NCI-H1092 (cell line): ENCODE data around the gene CXXC5.

Source experiments
- DNase-seq: peaks from one replicate; lab custom pipeline; 2025; lab: John Stamatoyannopoulos, UW

Gene CXXC5

DNA sequence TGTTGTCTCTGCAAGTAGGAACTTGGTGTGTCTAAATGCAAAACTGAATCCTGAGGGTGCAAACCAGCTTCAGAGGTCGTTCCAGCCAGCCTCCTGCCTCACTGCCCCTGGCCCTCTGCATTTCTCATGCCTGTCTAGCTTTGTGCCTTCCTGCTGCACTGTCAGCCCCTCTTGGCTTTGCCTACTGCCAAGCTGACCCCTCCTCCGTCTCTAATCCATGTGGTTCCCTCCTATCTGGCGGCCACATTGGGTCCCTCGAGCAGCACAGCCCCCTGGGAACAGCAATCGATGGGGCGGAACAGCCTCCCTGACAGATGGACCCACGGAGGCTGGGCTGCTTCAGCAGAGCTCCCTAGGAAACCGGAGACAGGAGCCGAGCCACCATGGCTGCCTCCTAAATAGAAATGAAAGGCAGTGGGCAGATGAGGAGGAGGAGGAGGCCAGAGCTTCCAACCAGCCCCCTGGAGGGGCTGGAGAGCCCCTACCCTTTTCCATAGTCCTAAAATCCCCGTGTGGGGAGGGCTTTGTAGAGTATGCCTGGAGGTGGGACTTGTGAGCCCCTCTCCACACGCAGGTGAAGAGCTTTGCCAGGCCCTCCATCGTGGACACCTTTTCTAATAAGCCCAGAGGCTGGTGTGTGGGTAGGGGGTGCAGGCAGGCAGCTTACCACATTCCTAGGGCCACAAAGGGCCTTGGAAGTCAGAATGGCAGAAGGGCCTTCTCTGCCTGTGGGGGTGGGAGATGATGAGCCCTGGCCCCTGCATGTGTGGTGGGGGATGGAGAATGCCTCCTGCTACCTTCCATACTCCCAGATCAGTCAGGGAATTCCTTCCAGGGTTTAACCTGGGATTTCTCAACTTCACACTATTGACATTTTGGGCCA, 9.2 kb upstream of the CXXC5 start:
- DNase-seq = no peak

DNA sequence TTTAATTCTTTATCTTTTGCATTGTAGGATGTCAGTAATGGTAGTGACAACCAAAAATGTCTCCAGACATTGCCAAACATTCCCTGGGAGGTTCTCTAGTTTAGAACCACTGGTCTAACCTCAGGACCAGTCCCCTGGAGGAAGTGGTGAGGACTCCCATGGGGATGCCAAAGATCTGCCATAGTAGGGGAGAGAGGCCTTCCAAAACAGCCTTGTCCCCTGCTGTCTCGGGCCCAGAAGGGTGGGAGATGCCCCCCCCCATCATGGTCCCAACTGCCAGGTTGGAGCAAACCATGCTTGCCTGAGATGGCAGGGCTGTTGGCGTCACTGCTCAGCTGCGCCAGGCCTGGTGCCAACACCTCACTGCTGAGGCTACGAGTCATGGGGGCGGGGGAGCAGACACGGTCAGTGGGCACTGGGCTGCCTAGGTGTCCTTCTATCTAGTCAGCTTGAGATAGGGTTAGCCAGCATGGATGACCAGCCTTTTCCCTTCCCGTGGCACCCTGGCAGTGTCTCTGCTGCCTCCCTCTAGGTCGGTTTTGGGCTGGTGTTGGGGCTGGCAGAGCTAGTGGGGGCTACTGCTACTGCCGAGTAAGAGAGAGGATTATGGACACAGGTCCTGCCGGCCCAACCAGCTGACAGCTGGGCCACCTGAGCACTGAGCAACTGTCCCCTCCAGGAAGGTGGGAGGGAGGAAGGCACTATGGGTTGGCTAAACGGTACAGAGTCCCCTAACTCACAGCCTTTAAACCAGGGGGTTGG, 8.3 kb upstream of the CXXC5 start:
- DNase-seq = no peak

DNA sequence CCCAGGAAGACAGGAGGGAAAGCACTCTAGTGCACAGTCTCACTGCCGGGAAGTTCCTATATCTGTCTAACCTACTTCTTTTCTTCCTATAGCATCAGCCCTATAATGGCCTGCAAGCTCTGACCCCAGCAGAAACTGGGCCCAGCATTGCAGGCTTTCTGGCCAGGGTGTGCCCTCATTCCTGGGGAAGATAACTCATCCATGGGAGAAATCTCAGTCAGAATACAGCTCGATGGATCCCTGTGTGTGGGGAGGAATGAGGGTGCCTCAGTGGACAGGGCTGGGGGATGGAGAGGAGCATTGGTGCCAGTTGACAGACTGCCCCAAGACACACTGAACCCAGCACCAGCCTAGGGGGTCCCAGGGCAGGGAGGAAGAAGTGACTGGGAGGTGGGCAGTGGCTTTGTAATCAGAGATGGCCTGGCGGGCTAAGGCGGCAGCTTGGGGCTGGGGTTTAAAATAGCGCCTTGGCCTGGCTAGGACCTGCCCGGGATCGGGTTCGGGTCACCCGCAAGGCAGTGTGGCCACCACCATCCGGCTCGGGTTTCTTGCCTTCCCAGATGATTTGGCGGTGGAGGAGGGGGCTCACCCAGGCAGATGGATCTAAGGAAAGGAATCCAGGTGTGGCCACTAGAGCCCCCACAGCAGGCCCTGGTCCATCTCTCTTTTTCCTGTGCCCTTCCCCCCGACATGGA, 7.6 kb upstream of the CXXC5 start:
- no peak for DNase-seq

GRCh38 chr5:139641116-139642080, 6.8 kb upstream of the CXXC5 start:
- DNase-seq = no peak

DNA sequence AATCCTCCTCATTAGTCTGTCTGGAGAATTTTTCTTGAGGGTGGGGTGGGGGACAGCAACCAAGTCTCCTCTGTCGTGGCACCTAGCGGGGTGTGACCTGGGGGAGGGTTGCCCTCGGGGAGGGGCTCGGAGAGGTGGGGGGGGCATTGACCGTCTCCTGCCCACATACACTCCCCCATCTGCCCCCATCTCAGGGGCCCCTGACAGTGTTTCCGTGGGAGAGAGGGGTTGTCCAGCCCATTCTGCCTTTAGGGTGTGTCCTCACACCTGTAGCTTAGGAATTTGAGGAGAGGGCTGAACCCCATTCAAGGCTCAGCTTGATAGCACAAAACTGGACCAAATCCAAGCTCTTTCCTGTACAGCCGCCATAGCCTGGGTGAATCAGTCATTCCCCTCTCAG, 5.9 kb upstream of the CXXC5 start:
- DNase-seq = no peak

DNA sequence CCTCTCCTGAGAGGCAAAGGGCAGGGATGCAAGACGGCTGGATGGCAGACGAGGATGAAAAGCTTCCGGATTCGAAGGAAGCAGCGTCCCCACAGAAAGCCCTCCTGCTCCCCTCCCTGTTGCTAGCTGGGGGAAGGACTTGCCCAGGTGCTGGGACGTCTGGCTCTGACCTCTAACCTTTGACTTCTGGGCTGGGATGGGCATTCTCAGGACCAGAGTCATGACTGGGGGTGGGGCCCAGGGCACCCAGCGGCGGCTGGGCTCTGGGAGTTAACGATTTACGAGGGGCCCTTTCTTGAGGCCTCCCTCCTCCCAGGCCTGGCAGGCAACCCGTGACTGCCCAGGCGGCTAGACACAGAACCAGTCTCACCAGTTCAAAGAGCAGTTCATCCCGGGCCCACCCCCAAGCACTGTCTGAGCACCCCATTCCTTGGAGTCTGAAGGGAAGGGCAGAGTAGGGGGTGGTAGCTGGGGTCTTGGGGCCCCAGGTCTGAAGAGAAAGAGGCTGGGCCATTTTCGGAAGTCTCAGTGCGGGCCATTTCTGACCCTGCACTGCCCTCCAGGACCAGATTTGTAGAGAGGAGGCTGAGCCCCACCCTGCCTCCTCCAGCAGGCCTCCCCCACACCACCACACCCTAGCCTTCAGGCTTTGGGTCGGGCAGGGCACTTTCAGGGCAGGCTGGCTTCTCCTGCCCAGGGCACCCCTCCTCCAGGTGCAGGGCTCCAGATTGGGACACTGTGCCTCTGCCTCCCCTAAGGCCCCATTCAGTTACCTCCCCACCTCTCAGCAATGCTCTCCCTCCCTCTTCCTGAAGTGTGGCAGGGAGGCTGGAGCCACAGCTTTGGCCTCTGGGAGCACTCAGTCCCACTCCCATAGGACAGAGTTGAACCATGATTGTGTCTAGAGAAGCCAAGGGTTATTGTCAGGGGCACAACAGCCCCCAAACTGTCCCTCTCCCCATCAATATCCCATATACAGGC, 5.0 kb upstream of the CXXC5 start:
- no peak for DNase-seq

DNA sequence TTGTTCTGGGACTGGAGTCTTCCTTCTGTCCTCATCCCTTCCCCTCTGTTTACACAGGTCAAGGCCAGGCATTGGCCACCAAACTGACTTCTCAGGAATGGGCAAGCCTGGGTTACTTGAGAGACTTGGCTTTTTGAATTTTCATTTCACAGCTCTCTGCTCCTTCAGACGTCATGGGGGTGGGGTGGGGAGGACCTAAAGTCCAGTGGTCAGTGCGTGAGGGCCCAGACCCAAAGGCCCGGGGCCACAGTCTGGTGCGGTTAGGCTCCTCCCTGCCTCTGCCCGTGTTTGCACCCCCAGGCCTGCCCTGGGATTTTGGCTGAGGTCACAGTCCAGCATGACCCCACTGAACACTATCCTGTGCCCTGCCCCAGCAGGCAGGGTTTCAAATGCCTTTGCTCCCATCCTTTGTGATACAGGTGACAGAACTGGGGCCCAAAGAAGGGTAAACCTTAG, 4.1 kb upstream of the CXXC5 start:
- no peak for DNase-seq

DNA sequence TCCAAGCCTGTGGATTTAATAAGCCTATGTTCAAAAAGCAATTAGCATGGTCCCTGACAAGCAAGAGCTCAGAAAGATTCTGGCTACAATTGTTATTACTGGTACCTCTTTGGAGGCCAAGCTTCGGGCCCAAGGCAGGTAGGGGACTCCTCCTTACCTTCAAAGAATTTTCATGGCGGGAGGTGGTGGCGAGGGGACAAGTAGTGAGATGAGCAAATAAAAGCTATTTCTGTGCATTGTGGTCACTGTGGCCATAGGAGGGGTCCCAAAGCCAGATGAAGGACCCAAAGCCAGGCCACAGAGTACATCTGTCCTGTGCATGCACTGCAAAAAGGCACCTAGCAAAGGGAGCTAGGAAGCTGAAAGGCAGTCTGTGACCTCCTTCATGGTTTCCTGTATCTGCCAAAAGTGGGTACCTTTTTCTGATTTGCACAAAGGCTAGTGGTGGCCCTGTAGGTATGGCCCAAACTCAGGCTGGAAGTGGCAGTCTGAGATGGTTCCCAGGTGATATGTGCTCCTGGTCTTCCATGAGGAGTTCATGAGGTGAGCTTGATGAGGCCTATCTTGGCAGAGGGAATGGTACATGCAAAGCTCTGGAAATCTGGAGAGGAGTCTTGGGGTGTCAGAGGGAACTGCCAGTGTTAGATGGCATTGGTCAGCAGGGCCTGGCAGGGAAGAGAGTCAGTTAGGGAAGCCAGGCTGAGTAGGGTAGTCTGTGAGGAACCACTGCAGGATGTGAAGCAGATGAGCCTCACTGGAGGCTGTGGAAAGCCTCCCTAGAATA, 3.3 kb upstream of the CXXC5 start:
- DNase-seq = no peak

GRCh38 chr5:139645430-139645871, 2.7 kb upstream of the CXXC5 start:
- DNase-seq = no peak

GRCh38 chr5:139646111-139646510, 2.0 kb upstream of the CXXC5 start:
- DNase-seq = no peak

GRCh38 chr5:139646912-139647505, 1.1 kb upstream of the CXXC5 start:
- DNase-seq = no peak

DNA sequence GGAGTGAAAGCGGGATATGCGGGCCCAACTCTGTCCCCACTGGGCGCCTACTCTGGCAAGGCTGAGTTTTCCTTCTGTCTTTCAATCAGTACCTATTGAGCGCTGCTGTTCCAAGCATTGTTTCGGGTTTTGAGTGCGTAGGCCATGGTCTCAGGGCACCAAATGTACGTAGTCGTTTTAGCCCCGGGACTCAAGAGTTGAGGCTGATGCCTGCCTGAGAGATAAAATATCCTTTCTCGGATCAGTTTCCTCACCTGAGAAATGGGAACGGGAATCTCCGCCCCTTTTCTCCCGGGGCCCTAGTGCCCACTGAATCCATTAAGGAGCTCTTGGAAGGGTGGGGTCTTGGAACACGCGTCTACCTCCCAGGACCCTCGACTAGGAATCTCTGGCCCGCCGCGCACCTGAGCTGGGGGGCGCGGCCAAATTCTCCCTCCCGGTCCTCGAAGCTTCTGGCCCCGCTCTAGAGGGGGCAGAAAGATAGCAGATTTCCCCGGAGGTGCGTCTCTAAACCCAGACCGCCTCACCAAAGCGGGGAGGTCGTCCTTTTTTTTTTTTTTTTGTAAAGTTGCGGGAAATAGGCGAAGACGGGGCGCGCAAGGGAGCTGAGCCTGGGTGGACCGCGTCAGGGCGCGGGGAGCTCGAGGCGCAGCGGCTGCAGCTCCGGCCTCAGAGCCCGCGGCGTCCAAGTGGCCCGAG, 494 bp upstream of the CXXC5 start:
- DNase-seq = no peak

DNA sequence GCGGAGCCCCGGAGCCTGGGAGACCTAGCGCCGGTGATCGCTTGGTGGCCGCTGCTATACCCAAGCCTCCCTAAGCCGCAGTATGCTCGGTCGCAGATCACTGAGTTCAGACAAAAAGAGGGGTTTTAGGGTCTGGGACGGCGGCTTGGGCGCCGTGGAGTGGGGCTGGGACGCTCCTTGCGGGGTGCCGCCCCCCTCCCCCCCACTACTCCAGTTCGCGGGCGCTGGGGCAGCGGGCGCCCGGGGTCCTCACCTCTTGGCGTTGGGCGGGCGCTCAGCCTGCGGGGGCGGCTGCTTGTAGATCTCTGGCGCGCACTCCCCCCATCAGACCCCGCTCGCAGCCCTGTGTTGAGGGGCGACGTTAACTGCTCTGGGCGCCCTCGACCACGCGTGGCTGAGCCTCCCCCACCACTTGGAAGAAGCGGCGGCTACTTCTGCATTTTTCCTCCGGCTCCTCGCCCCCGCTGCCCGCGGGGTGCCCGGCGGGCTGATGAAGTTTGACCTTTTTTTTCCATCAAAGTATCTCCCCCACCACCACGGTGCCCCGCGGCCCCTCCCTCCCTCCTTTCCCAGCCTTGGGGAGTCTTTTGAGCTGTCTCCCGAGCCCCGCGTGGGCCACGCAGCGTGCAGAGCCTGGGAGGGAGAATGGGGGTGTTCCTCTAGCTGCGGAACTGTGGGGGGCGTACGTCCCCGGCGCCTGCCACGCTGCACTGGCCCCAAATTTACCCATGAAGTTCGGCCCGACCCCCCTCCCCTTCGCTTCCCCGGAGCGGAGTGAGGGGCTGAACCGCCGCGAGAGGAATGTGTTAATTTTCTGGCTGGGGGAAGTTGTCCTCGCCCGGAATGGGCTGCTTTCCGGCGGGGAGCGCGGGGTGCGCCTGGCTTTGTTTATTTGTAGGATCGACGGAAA, 1.2 kb downstream of the CXXC5 start:
- DNase-seq = no peak

- DNase-seq = no peak
Observed at GRCh38 chr5:139650031-139650688, 2.0 kb downstream of the CXXC5 start.

GRCh38 chr5:139650689-139651042, 2.5 kb downstream of the CXXC5 start:
- no peak for DNase-seq

- no peak for DNase-seq
Observed at GRCh38 chr5:139651043-139651834, 3.1 kb downstream of the CXXC5 start.
